GM13977 (cell line): ENCODE results near the gene GABRA5.

Source experiments
- DNase-seq: peaks from one replicate; pipeline ENCODE4 v3.0.0; 2012; ENCODE audit warnings: low spot score
- in situ Hi-C: fragments of 300-500 bp; cut with MboI; formaldehyde crosslinking; loops from one replicate; pipeline ENCODE4 v1.12.0; 2022; ENCODE audit warnings: low sequenced_read_pairs, low pct_unique_long_range_greater_than_20kb, mixed read lengths, inconsistent platforms; ENCODE audit not compliant: unreplicated experiment
- TF ChIP-seq, protein P1 (sequence below): IDR thresholded peaks from 2 replicates; pipeline ENCODE4 v1.5.1; 2012; ENCODE audit warnings: mild to moderate bottlenecking, control low read depth; ENCODE audit not compliant: insufficient read depth; ENCODE audit errors: extremely low read depth, missing control alignments

The GABRA5 gene

DNA sequence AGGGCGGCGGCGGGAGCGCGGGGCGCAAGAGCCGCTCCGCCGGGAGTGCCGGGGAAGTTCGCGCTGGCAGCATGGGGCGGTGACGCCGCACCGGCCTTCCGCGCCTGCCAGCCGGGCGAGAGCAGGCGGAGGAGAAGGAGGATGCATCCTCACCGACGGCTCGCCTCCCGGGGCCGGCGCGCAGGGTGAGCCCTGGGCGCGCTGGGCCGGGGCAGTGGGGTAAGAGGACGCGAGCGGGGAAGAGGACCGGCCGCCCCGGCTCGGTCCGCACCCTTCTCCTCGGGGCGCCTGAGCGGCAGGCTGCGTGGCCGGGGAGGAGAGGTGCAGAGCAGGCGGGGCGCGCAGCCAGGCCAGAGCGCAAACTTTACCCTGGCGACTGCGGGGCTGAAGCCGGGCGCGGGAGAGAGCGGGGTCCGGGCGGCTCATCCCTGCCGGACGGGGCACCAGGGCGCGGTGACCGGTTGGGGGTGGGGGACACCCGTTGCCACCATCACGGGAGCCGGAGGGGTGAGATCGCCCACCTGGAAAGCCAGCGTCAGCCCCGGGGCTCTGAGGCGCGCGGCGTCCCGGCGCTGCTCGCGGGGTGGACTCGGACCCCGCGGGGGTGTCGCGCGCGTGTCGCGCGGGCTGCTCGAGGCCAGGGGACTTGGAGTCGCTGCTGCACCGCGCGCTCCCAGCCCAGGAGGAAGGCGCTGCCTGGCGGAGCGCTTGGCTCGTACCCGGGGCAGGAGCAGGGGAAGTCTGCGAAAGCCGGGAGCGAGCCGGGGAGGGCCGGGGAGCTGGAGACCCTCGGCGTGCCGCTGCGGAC is 542 bp downstream of the GABRA5 start:
- in situ Hi-C loops = no loop called here
- TF ChIP-seq, protein P1, sequence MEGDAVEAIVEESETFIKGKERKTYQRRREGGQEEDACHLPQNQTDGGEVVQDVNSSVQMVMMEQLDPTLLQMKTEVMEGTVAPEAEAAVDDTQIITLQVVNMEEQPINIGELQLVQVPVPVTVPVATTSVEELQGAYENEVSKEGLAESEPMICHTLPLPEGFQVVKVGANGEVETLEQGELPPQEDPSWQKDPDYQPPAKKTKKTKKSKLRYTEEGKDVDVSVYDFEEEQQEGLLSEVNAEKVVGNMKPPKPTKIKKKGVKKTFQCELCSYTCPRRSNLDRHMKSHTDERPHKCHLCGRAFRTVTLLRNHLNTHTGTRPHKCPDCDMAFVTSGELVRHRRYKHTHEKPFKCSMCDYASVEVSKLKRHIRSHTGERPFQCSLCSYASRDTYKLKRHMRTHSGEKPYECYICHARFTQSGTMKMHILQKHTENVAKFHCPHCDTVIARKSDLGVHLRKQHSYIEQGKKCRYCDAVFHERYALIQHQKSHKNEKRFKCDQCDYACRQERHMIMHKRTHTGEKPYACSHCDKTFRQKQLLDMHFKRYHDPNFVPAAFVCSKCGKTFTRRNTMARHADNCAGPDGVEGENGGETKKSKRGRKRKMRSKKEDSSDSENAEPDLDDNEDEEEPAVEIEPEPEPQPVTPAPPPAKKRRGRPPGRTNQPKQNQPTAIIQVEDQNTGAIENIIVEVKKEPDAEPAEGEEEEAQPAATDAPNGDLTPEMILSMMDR = no peak
- no peak for DNase-seq

DNA sequence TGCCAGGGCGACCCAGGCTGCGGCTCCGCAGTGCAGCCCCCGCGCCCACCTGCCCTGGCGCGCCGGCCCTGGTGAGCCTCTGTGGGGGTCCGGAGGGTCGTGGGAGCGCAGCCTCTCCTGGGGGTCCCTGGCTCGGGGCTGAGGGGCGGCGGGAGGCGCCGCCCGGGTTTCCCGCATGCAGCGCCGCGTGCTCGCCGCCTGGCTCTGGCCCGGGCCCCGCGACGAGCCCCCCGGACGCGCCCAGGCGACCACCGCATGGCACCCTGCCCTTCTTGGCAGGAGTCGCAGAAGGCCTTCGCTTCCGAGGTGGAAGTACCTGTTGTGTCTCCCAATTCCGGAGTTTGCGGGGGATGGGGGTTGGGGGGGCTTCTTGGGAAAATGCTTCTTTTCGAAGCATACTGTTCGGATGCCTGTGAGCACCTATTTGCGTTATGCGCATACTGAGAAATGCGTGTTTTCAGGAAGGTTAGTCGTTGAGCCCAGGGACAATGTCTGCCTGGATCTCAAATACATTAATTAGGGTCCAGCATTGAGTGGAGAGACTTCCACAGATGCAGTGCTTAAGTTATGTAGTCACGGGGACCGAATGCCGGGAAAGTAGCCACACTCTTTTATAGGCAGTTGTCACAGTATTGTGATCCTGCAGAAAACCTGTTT is 1.3 kb downstream of the GABRA5 start:
- DNase-seq = no peak
- TF ChIP-seq, protein P1 = no peak
- in situ Hi-C loops = no loop called here

DNA sequence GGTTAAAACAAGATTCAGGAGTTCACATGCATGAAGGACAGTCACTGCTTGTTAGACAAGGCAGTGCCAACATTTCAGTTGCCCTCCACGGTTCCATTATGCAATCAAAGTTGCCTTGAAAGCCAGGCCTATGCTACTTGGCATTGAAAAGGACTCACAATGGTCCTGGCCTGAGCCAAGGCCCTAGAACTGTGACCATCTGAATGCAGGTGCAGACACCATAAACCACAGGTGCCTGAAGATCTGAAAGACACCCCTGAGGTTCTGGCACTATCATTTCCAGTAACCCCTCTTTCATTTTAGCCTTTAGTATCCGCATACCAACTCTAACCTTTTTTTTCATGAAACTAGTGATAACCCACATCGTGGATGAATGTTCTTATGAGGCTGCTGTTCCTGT is 2.8 kb downstream of the GABRA5 start:
- DNase-seq = no peak
- TF ChIP-seq, protein P1 = no peak
- in situ Hi-C loops = no loop called here

DNA sequence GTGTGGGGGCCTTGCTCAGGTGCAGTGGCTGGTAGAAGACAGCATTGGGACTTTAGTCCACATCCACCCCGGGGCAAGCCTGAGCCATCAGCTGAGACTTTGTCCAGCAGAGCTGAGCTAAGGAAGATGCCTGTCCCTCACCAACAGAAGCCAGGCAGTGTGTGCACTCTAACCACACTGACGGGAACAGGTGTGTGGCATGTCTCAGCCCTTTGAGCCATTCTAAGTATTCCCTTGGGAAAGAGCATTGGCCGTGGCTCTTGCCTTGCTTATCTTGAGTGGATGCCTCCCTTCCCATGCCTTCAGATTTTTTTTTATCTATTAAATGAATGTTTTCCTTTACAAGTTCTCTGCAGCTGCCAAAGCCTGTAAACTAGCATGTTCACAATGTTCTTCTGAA is 3.5 kb downstream of the GABRA5 start:
- in situ Hi-C loops = no loop called here
- DNase-seq = no peak
- TF ChIP-seq, protein P1 = no peak

DNA sequence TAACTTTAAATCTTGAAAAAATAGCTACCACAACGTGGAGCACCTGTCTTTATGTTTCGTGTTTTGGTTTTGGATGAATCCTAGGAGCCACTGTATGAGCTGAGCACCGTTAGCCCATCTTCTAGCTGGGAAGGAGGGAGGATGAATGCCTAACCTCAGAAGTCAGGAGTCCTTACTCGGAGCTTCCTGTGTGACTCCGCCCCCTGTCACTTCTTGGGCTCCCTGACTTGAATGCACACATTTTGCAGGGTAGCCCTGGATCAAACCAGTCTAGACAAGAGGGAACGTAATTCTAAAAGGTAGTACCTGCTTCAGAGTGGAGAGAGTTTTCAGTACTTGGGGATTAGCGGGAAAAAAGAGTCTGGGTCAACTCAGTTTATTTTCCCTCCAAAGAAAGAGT is 5.3 kb downstream of the GABRA5 start:
- in situ Hi-C loops = no loop called here
- TF ChIP-seq, protein P1 = no peak
- DNase-seq = no peak

DNA sequence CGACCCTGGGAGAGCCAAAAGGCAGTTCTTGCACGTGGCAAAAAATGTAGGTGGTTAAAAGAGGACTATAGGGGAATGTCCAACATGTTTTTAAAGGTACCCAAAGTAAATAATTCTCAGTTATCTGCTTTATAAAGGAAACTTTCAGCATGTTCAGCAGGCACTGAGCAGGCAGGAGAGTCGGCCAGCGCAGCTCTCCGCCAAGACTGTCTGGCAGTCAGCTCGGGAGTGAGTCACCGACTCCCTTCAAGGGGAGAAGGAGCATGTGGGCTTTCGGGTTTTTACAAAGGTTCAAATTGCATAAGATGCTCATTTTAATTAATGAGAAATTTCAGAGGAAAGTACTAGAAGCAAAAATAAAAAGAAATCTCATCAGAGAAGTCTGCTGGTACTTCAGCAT is 7.0 kb downstream of the GABRA5 start:
- in situ Hi-C loops = no loop called here
- TF ChIP-seq, protein P1 = no peak
- DNase-seq = no peak
